ENCODE measurements around the gene PRRT1B.

DNA sequence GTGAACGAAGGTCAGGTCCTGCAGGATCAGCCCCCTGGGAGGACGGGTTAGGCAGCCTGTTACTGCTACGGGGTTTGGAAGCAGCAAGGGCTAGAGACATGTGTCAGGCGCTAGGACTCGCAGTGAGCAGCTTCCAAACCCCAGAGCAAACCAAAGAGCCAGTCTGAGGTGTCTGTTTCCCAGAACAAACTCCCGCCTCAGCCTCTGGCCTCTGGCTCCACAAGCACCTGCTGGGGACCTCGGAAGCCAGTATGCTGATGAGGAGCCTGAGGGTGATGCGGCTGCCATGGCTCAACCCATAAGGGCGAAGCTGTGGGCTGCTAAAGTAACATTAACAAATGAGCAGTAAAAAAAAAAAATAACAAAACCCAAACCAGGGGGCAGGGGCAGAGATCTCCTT, 35.0 kb downstream of the PRRT1B start:
- TF ChIP-seq EZH2 (IDR thresholded peaks at IDR 0.05; ENCODE audit: borderline replicate concordance, low read length) = no peak
- TF ChIP-seq, protein P1, sequence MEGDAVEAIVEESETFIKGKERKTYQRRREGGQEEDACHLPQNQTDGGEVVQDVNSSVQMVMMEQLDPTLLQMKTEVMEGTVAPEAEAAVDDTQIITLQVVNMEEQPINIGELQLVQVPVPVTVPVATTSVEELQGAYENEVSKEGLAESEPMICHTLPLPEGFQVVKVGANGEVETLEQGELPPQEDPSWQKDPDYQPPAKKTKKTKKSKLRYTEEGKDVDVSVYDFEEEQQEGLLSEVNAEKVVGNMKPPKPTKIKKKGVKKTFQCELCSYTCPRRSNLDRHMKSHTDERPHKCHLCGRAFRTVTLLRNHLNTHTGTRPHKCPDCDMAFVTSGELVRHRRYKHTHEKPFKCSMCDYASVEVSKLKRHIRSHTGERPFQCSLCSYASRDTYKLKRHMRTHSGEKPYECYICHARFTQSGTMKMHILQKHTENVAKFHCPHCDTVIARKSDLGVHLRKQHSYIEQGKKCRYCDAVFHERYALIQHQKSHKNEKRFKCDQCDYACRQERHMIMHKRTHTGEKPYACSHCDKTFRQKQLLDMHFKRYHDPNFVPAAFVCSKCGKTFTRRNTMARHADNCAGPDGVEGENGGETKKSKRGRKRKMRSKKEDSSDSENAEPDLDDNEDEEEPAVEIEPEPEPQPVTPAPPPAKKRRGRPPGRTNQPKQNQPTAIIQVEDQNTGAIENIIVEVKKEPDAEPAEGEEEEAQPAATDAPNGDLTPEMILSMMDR (IDR thresholded peaks at IDR 0.05; ENCODE audit: low read length) = no peak

Measured in OCI-LY1 (cell line).